IMR-90 (cell line): ENCODE data around the gene COL27A1.

Source experiments
- BHLHE40 ChIP-seq: fragments of 150-350 bp; IDR thresholded peaks from 2 replicates; pipeline ENCODE4 v1.6.1; 2016; ENCODE audit warnings: mild to moderate bottlenecking, low read depth, low read length
- CEBPB ChIP-seq: IDR thresholded peaks from 2 replicates; pipeline ENCODE4 v1.6.1; 2012; ENCODE audit warnings: low read depth, low read length, improper control_type of control experiment
- CHD1 ChIP-seq: IDR thresholded peaks from 2 replicates; pipeline ENCODE4 v1.6.1; 2012; ENCODE audit warnings: low read depth, low read length, improper control_type of control experiment
- FOS ChIP-seq: fragments of 150-350 bp; IDR thresholded peaks from 2 replicates; pipeline ENCODE4 v1.6.1; 2016; ENCODE audit warnings: low read depth, low read length
- MAZ ChIP-seq: IDR thresholded peaks from 2 replicates; pipeline ENCODE4 v1.6.1; 2012; ENCODE audit warnings: low read depth, mild to moderate bottlenecking, low read length, improper control_type of control experiment, moderate library complexity, borderline replicate concordance
- POLR2A ChIP-seq: IDR thresholded peaks from 2 replicates; pipeline ENCODE4 v1.6.1; 2012; ENCODE audit warnings: mild to moderate bottlenecking, low read depth, low read length
- RAD21 ChIP-seq: IDR thresholded peaks from 2 replicates; pipeline ENCODE4 v1.6.1; 2012; ENCODE audit warnings: low read length, improper control_type of control experiment
- RFX5 ChIP-seq: IDR thresholded peaks from 2 replicates; pipeline ENCODE4 v1.8.0; 2012; ENCODE audit warnings: low read depth, mild to moderate bottlenecking, low read length, moderate library complexity
- TF ChIP-seq, protein P1 (sequence below): conservative IDR thresholded peaks from 2 replicates; pipeline ENCODE4 v1.5.1; 2012; ENCODE audit warnings: mild to moderate bottlenecking, low read depth, low read length, improper control_type of control experiment
- TF ChIP-seq, protein P2 (sequence below): fragments of 150-350 bp; IDR thresholded peaks from 2 replicates; pipeline ENCODE4 v1.6.1; 2017; ENCODE audit warnings: mild to moderate bottlenecking, antibody characterized with exemption, low read length, low read depth

DNA sequence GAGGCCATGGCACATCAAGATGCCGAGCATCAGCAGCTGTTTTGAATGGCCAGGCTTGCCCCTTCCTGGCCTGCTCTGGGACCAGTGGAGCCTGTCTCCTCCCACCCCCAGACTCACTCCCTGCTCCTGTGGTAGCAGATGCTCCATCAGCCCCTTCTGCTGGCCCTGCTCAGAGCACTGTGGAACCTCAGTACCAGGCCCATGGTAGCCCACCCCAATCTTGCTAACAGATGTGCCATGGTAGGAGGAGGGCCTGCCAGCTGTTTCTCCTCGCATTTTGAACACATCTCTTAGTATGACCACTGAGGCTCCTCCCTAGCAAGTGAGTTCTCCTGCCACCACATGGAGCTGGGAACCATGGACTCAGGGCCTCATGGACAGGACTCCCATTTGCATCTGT, 29.5 kb downstream of the COL27A1 start:
- TF ChIP-seq POLR2A, result no peak
- TF ChIP-seq, protein P1, sequence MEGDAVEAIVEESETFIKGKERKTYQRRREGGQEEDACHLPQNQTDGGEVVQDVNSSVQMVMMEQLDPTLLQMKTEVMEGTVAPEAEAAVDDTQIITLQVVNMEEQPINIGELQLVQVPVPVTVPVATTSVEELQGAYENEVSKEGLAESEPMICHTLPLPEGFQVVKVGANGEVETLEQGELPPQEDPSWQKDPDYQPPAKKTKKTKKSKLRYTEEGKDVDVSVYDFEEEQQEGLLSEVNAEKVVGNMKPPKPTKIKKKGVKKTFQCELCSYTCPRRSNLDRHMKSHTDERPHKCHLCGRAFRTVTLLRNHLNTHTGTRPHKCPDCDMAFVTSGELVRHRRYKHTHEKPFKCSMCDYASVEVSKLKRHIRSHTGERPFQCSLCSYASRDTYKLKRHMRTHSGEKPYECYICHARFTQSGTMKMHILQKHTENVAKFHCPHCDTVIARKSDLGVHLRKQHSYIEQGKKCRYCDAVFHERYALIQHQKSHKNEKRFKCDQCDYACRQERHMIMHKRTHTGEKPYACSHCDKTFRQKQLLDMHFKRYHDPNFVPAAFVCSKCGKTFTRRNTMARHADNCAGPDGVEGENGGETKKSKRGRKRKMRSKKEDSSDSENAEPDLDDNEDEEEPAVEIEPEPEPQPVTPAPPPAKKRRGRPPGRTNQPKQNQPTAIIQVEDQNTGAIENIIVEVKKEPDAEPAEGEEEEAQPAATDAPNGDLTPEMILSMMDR, result no peak
- no peak for TF ChIP-seq FOS
- no peak for TF ChIP-seq RFX5
- no peak for TF ChIP-seq CEBPB
- no peak for TF ChIP-seq CHD1
- TF ChIP-seq, protein P2, sequence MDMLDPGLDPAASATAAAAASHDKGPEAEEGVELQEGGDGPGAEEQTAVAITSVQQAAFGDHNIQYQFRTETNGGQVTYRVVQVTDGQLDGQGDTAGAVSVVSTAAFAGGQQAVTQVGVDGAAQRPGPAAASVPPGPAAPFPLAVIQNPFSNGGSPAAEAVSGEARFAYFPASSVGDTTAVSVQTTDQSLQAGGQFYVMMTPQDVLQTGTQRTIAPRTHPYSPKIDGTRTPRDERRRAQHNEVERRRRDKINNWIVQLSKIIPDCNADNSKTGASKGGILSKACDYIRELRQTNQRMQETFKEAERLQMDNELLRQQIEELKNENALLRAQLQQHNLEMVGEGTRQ, result no peak
- TF ChIP-seq MAZ, result no peak
- TF ChIP-seq RAD21, result no peak
- no peak for TF ChIP-seq BHLHE40
